ENCODE results near the gene ASCC2. TPM values are rescaled to one million over a fixed set of nuclear protein-coding genes. Genes with fewer than 3 reads are reported as not detected.
A peak's percentile ranks its signal among the peaks of the same experiment; 100 is the strongest.

The ASCC2 gene
- total and polyA plus RNA-seq, 2 donors (not counting 3 experiments of a cell fraction or from before 2014, with no cell fraction given), result 43.6 to 60.7 TPM

- intact Hi-C loops (cut with micrococcal nuclease) (loop anchor here (1.0 to 2.0 kb wide), 3 partner anchors 116 to 430 kb away; partner anchors contain the start of gene MTMR3), dilution Hi-C loops (cut with MboI; ENCODE audit: extremely low pct_ligation_motif_present, low sequenced_read_pairs) (no loop called here)
- ChIA-PET POLR2A (interaction anchor here (0.6 to 1.0 kb wide), 4 partner anchors 9 to 182 kb away, joined by 3 to 6 read pairs (median 3); no protein-coding TSS in a partner anchor), CTCF (interaction anchor here (0.7 to 1.8 kb wide), 6 partner anchors 9 to 322 kb away, joined by 3 to 10 read pairs (median 4); no protein-coding TSS in a partner anchor)
- peaks cover 12% of the 10 kb centered on the region for H3K4me1 ChIP-seq (ENCODE audit: control insufficient read depth, extremely low read depth, insufficient read depth, low read length)
- peak within 1 kb of the TSS; percentile 74 for H2AFZ ChIP-seq (ENCODE audit: low read depth, low read length)
- H3K9me1 ChIP-seq (replicated peaks; ENCODE audit: control insufficient read depth, extremely low read depth, insufficient read depth, low read length), result no peaks in the 10 kb centered on the region
- peak; percentile 96 for FAIRE-seq
- peak within 1 kb of the TSS; percentile 67 for H3K27ac ChIP-seq (ENCODE audit: insufficient read depth, low read depth, low read length)
- DNase-seq (ENCODE audit: low read depth, low spot score), result peak; percentile 96
- TF ChIP-seq POLR2A (IDR thresholded peaks at IDR 0.05; ENCODE audit: low read depth, low read length) (peak; percentile 27), MAX (IDR thresholded peaks at IDR 0.05; ENCODE audit: insufficient read depth, insufficient read length) (no peak), POLR2AphosphoS5 (IDR thresholded peaks at IDR 0.05; ENCODE audit: insufficient read depth, low read depth, low read length) (peak; percentile 45)
- no peaks in the 10 kb centered on the region for H3K27me3 ChIP-seq (ENCODE audit: control insufficient read depth in 2 of 2, insufficient read depth in 2 of 2, low read length in 2 of 2)
- TSS peak; percentile 51 for BruUV-seq (replicated peaks)
- H3K4me3 ChIP-seq (replicated peaks in 1 of 3; ENCODE audit: insufficient read depth in 1 of 3, low read depth in 1 of 3, low read length in 3 of 3), result peak within 1 kb of the TSS; percentile 44 to 98 (median 81)
- H3K36me3 ChIP-seq (ENCODE audit: control insufficient read depth in 2 of 2, extremely low read depth in 1 of 2, insufficient read depth in 2 of 2, low read length in 2 of 2), result peaks cover 0 to 4% of the 10 kb centered on the region in 2 experiments
- peak within 1 kb of the TSS; percentile 78 for H3K9ac ChIP-seq (replicated peaks; ENCODE audit: extremely low read depth, insufficient read depth, low read length)
- H3K9me3 ChIP-seq (replicated peaks; ENCODE audit: control insufficient read depth, insufficient read depth, low read length), result no peaks in the 10 kb centered on the region
- H3K79me2 ChIP-seq (ENCODE audit: control insufficient read depth, insufficient read depth, low read length), result peaks cover 15% of the 10 kb centered on the region
- no peaks in the 10 kb centered on the region for H4K20me1 ChIP-seq (replicated peaks; ENCODE audit: control insufficient read depth, extremely low read depth, insufficient read depth, low read length)
- peak within 1 kb of the TSS; percentile 88 for H3K4me2 ChIP-seq (ENCODE audit: insufficient read depth, low read length)
Measured at GRCh38 chr22:29766632-29767170, 71.4 kb downstream of the ASCC2 start, which contains the start of gene ZMAT5. ZMAT5 (minus strand) TSS chr22:29767007; CDS start chr22:29748544, 18,463 bp downstream.

GRCh38 chr22:29765905-29766631, 72.0 kb downstream of the ASCC2 start:
- TF ChIP-seq POLR2AphosphoS5 (IDR thresholded peaks at IDR 0.05; ENCODE audit: insufficient read depth, low read depth, low read length) (no peak), MYC (IDR thresholded peaks at IDR 0.05; ENCODE audit: low read depth, low read length) (no peak), JUN (IDR thresholded peaks at IDR 0.05; ENCODE audit: borderline replicate concordance, insufficient read depth, insufficient read length, low read depth) (no peak), EZH2 (IDR thresholded peaks at IDR 0.05; ENCODE audit: borderline replicate concordance, low read depth, low read length, severe bottlenecking) (no peak), MAX (IDR thresholded peaks at IDR 0.05; ENCODE audit: insufficient read depth, insufficient read length) (no peak), CTCF (IDR thresholded peaks at IDR 0.05; ENCODE audit: extremely low read depth in 1 of 2, insufficient read depth in 1 of 2, low read depth in 1 of 2, low read length in 2 of 2) (no peak), POLR2A (IDR thresholded peaks at IDR 0.05; ENCODE audit: low read depth, low read length) (no peak), FOS (IDR thresholded peaks at IDR 0.05; ENCODE audit: borderline replicate concordance, insufficient read depth, low read length) (no peak), GATA2 (IDR thresholded peaks at IDR 0.05; ENCODE audit: insufficient read depth, insufficient read length, low read depth, low read length) (no peak)
- Histone ChIP-seq H4K20me1 (replicated peaks; ENCODE audit: control insufficient read depth, extremely low read depth, insufficient read depth, low read length) (no peaks in the 10 kb centered on the region), H3K9me1 (replicated peaks; ENCODE audit: control insufficient read depth, extremely low read depth, insufficient read depth, low read length) (no peaks in the 10 kb centered on the region), H3K27ac (ENCODE audit: insufficient read depth, low read depth, low read length) (peak overlapping the region; percentile 67), H3K79me2 (ENCODE audit: control insufficient read depth, insufficient read depth, low read length) (peaks cover 15% of the 10 kb centered on the region), H2AFZ (ENCODE audit: low read depth, low read length) (peak overlapping the region; percentile 69), H3K27me3 (ENCODE audit: control insufficient read depth in 2 of 2, insufficient read depth in 2 of 2, low read length in 2 of 2) (no peaks in the 10 kb centered on the region), H3K4me1 (ENCODE audit: control insufficient read depth, extremely low read depth, insufficient read depth, low read length) (peaks cover 12% of the 10 kb centered on the region), H3K36me3 (ENCODE audit: control insufficient read depth in 2 of 2, extremely low read depth in 1 of 2, insufficient read depth in 2 of 2, low read length in 2 of 2) (peaks cover 0 to 4% of the 10 kb centered on the region in 2 experiments), H3K9ac (replicated peaks; ENCODE audit: extremely low read depth, insufficient read depth, low read length) (peak overlapping the region; percentile 78), H3K4me3 (replicated peaks in 1 of 3; ENCODE audit: insufficient read depth in 1 of 3, low read depth in 1 of 3, low read length in 3 of 3) (peak overlapping the region; percentile 44 to 80 (median 71)), H3K4me2 (ENCODE audit: insufficient read depth, low read length) (peak overlapping the region; percentile 81), H3K9me3 (replicated peaks; ENCODE audit: control insufficient read depth, insufficient read depth, low read length) (no peaks in the 10 kb centered on the region)
- dilution Hi-C loops (cut with MboI; ENCODE audit: extremely low pct_ligation_motif_present, low sequenced_read_pairs), result no loop called here
- ChIA-PET POLR2A (interaction anchor here (0.6 to 1.0 kb wide), 3 partner anchors 10 to 183 kb away, joined by 3 to 6 read pairs (median 3); no protein-coding TSS in a partner anchor), CTCF (interaction anchor here (0.7 to 1.8 kb wide), 6 partner anchors 10 to 323 kb away, joined by 3 to 10 read pairs (median 4); no protein-coding TSS in a partner anchor)
- FAIRE-seq (no peak), DNase-seq (ENCODE audit: low read depth, low spot score) (no peak)
- no TSS peak for BruUV-seq (replicated peaks)
- intact Hi-C loops (cut with micrococcal nuclease), result loop anchor here (2.0 kb wide), 1 partner anchor 117 kb away; the partner anchor contains the start of gene MTMR3

Measured in endothelial cell of umbilical vein (primary cell).